Stimulated activated memory B cell treated with anti-CD40 and anti-IgM and Interleukin-4, amounts not matched to agents 10 μg/mL and 1 μg/mL and 100 μg/mL, for 72 hours (primary cell): ENCODE measurements around the gene SETD2.

ENCODE experiments used
- ATAC-seq: fragments of 150-1000 bp; cut with Tn5 transposase; 2 replicates; pipeline ENCODE4 v1.10.0; 2021
- H3K27ac Mint-ChIP-seq: one replicate; pipeline ENCODE4 v1.8.0; 2022; ENCODE audit warnings: mild to moderate bottlenecking, mixed read lengths
- H3K27me3 Mint-ChIP-seq: one replicate; pipeline ENCODE4 v1.8.0; 2022; ENCODE audit warnings: mixed read lengths
- H3K36me3 Mint-ChIP-seq: one replicate; pipeline ENCODE4 v1.8.0; 2022; ENCODE audit warnings: mixed read lengths
- H3K4me1 Mint-ChIP-seq: one replicate; pipeline ENCODE4 v1.8.0; 2022; ENCODE audit warnings: mixed read lengths
- H3K4me3 Mint-ChIP-seq: one replicate; pipeline ENCODE4 v1.8.0; 2022; ENCODE audit warnings: mild to moderate bottlenecking, moderate library complexity, mixed read lengths
- H3K9me3 Mint-ChIP-seq: one replicate; pipeline ENCODE4 v1.8.0; 2022; ENCODE audit warnings: mixed read lengths

The SETD2 gene

DNA sequence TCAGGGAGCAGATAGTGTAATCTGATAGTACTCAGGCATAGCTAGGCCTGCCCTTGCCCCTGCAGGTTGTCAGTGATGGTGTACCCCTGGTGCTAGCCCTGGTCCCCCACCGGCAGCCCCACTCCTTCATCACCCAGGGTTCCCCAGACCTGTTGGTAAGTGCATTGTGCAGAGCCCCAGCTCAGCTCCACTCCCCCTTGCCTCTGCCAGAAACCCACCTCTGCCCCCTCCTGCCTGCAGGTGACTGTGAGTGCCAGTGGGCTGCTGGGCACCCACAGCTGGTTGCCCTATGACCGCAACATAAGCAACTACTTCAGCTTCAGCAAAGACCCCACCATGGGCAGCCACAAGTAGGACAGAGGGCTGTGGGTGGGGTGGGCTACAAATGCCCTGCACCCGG lies 156.9 kb downstream of the SETD2 start:
- peaks cover 43% of the 10 kb centered on the region for H3K36me3 Mint-ChIP-seq
- H3K27ac Mint-ChIP-seq: no peak overlapping the region
- no peak for ATAC-seq

DNA sequence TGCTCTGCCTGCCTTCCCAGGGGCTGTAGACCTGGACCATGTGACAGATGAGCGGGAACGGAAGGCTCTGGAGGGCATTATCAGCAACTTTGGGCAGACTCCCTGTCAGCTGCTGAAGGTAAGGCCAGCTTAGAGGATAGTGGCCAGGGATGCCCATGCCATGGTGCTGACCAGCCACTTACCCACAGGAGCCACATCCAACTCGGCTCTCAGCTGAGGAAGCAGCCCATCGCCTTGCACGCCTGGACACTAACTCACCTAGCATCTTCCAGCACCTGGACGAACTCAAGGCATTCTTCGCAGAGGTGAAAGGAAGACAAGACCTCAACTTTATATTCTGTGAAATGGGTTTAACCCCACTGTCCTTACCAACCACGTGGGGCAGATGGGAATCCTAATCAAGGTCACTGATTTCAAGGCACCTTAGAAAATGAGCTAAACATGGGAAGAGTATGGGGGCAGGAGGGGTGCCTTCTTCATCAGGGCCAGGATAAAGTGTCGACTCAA lies 157.7 kb downstream of the SETD2 start:
- Mint-ChIP-seq H3K9me3 (no peaks in the 10 kb centered on the region), H3K36me3 (peaks cover 44% of the 10 kb centered on the region), H3K4me3 (no peak overlapping the region), H3K4me1 (peaks cover 17% of the 10 kb centered on the region), H3K27ac (no peak overlapping the region), H3K27me3 (no peaks in the 10 kb centered on the region)
- ATAC-seq: no peak

More for the DNA sequence above, 156.9 kb downstream of the SETD2 start:
- Mint-ChIP-seq H3K9me3 (no peaks in the 10 kb centered on the region), H3K4me1 (peaks cover 18% of the 10 kb centered on the region), H3K4me3 (no peak overlapping the region), H3K27me3 (no peaks in the 10 kb centered on the region)

DNA sequence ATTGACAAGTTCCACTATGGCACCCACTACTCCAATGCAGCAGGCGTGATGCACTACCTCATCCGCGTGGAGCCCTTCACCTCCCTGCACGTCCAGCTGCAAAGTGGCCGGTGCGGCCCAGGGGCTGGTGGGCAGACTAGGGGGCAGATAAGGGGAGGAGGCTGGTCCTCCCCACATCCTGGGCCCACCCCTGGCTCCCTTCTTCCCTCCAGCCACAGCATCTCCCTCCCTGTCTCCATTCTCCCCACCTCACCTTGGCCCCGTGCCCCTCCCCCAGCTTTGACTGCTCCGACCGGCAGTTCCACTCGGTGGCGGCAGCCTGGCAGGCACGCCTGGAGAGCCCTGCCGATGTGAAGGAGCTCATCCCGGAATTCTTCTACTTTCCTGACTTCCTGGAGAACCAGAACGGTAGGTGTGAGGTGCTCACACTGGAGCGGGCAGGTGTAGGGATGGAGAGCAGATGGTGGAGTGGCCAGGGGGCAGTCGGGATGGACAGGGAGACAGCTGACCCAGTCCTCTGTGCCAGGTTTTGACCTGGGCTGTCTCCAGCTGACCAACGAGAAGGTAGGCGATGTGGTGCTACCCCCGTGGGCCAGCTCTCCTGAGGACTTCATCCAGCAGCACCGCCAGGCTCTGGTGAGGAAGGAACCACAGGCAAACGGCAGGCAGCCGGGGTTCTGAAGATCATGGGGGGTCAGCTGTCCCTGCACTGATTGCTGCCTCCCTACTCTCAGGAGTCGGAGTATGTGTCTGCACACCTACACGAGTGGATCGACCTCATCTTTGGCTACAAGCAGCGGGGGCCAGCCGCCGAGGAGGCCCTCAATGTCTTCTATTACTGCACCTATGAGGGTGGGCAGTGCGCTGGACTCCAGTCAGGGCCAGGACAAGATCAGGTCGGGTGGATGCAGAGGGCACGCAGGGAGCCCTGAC lies 158.4 kb downstream of the SETD2 start:
- no peaks in the 10 kb centered on the region for H3K9me3 Mint-ChIP-seq
- no peaks in the 10 kb centered on the region for H3K27me3 Mint-ChIP-seq
- ATAC-seq: no peak
- no peak overlapping the region for H3K27ac Mint-ChIP-seq
- peaks cover 50% of the 10 kb centered on the region for H3K36me3 Mint-ChIP-seq
- H3K4me1 Mint-ChIP-seq: peaks cover 10% of the 10 kb centered on the region
- no peak overlapping the region for H3K4me3 Mint-ChIP-seq

DNA sequence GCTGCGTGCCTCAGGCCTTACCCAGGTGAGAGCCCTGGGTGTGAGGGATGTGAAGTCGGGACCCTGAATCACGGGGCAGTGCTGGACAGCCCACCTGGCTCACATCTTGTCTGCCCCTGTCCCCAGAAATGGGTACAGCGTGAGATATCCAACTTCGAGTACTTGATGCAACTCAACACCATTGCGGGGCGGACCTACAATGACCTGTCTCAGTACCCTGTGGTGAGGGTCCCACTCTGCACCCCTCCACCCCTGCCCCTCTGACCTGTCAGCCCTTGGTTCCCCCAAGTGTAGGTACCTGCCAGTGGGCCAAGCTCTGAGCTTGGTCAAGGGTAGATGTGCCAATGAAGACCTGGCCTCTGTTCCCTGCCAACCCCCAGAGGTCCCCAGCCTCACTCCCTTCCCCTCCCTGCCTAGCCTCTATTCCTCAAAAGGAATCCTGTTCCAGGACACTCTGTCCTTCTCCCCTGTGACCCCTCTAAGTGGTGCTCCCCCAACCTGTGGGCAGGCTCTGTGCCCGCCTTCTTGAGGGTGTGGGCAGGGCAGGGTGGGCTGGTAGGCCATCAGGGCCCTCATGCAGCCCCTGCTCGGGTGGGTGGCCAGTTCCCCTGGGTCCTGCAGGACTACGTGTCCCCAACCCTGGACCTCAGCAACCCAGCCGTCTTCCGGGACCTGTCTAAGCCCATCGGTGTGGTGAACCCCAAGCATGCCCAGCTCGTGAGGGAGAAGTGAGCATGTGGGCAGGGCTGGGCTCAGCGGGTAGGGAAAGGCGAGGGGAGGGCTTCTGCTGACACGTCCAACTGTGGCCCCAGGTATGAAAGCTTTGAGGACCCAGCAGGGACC lies 159.3 kb downstream of the SETD2 start:
- H3K27ac Mint-ChIP-seq: no peak overlapping the region
- H3K9me3 Mint-ChIP-seq: no peaks in the 10 kb centered on the region
- peaks cover under 1% of the 10 kb centered on the region for H3K4me1 Mint-ChIP-seq
- H3K27me3 Mint-ChIP-seq: no peaks in the 10 kb centered on the region
- H3K36me3 Mint-ChIP-seq: peaks cover 59% of the 10 kb centered on the region
- ATAC-seq: no peak
- no peak overlapping the region for H3K4me3 Mint-ChIP-seq

DNA sequence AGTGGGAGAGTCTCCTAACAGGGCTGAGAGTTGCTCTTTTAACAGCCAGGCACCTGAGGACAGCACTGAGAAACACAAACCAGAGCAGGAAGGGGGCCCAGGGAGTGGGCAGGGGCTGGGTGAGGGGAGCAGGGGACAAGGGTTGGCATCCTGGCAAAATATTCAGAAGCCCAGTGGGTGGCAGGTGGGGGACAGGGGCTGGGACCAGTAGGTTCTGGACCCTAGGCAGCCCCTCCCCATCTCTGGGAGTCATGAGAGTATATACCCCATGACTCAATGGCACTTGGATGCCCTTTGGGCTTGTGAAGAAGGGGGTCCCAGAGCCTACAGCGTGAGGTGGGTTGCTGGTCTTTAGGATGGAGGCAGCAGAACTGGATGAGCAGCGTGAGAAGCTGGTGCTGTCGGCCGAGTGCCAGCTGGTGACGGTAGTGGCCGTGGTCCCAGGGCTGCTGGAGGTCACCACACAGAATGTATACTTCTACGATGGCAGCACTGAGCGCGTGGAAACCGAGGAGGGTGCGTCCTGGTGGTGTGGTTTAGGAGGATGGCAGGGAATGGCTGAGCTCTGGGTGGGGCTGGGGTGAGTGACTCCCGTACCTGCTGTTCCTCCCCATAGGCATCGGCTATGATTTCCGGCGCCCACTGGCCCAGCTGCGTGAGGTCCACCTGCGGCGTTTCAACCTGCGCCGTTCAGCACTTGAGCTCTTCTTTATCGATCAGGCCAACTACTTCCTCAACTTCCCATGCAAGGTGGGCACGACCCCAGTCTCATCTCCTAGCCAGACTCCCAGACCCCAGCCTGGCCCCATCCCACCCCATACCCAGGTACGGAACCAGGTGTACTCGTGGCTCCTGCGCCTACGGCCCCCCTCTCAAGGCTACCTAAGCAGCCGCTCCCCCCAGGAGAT lies 160.2 kb downstream of the SETD2 start:
- ATAC-seq: no peak
- H3K4me3 Mint-ChIP-seq: no peak overlapping the region
- H3K27ac Mint-ChIP-seq: no peak overlapping the region
- no peaks in the 10 kb centered on the region for H3K9me3 Mint-ChIP-seq
- no peaks in the 10 kb centered on the region for H3K27me3 Mint-ChIP-seq
- H3K4me1 Mint-ChIP-seq: peaks cover 2% of the 10 kb centered on the region
- H3K36me3 Mint-ChIP-seq: peaks cover 59% of the 10 kb centered on the region

DNA sequence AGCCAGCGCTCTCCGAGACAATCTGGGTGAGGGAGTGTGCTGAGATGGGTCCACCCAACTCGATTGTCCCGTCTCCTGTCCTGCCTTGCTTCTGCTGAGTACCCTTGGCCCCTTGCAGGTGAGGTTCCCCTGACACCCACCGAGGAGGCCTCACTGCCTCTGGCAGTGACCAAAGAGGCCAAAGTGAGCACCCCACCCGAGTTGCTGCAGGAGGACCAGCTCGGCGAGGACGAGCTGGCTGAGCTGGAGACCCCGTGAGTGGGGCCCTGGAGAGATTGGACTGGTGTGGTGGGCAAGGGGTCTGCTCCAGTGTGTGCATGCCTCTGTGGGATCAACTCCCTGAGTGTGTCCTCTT lies 160.9 kb downstream of the SETD2 start:
- Mint-ChIP-seq H3K27ac (no peak overlapping the region), H3K4me1 (peaks cover 9% of the 10 kb centered on the region), H3K4me3 (no peak overlapping the region), H3K9me3 (no peaks in the 10 kb centered on the region), H3K36me3 (peaks cover 65% of the 10 kb centered on the region), H3K27me3 (no peaks in the 10 kb centered on the region)
- no peak for ATAC-seq

DNA sequence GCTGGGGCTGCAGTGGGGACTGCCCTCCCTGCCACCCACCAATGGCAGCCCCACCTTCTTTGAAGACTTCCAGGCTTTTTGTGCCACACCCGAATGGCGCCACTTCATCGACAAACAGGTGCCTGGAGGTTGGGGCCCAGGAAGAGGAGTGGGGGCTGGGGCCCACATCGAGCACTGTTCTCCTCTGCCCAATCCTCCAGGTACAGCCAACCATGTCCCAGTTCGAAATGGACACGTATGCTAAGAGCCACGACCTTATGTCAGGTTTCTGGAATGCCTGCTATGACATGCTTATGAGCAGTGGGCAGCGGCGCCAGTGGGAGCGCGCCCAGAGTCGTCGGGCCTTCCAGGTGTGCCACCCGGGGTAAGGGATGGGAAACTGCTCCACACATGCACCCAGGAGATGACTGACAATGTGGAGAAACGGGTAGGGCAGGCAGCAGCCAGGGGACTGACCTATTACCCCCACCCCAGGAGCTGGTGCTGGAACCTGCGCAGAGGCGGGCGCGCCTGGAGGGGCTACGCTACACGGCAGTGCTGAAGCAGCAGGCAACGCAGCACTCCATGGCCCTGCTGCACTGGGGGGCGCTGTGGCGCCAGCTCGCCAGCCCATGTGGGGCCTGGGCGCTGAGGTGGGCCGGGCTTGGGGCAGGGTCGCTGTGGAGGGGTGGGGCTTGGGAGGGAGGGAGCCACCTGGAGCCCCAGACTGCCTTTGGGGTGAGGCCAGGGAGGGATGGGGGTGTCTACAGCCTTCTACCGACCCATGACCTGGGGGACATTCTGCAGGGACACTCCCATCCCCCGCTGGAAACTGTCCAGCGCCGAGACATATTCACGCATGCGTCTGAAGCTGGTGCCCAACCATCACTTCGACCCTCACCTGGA lies 161.5 kb downstream of the SETD2 start:
- no peak overlapping the region for H3K27ac Mint-ChIP-seq
- no peaks in the 10 kb centered on the region for H3K9me3 Mint-ChIP-seq
- peaks cover 14% of the 10 kb centered on the region for H3K4me1 Mint-ChIP-seq
- H3K4me3 Mint-ChIP-seq: no peak overlapping the region
- no peak for ATAC-seq
- H3K27me3 Mint-ChIP-seq: no peaks in the 10 kb centered on the region
- peaks cover 66% of the 10 kb centered on the region for H3K36me3 Mint-ChIP-seq

DNA sequence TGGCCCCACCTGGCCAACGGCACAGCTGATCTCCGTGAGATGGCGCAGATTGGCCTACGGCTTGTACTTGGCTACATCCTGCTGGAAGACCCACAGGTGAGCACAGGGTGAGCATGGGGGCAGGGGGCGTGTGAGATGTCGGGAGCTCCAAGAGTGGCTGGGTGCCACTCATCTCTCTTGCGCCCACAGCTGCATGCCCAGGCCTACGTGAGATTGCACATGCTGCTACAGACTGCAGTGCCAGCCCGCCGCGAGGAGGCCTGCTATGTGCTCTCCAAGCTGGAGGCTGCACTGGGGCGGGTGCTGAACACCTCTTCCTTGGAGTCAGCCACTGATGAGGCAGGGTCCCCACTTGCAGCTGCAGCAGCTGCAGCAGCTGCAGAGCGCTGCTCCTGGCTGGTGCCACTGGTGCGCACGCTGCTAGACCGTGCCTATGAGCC lies 162.2 kb downstream of the SETD2 start:
- no peaks in the 10 kb centered on the region for H3K27me3 Mint-ChIP-seq
- H3K27ac Mint-ChIP-seq: no peak overlapping the region
- no peaks in the 10 kb centered on the region for H3K9me3 Mint-ChIP-seq
- peaks cover 20% of the 10 kb centered on the region for H3K4me1 Mint-ChIP-seq
- no peak for ATAC-seq
- H3K36me3 Mint-ChIP-seq: peaks cover 70% of the 10 kb centered on the region
- H3K4me3 Mint-ChIP-seq: no peak overlapping the region

DNA sequence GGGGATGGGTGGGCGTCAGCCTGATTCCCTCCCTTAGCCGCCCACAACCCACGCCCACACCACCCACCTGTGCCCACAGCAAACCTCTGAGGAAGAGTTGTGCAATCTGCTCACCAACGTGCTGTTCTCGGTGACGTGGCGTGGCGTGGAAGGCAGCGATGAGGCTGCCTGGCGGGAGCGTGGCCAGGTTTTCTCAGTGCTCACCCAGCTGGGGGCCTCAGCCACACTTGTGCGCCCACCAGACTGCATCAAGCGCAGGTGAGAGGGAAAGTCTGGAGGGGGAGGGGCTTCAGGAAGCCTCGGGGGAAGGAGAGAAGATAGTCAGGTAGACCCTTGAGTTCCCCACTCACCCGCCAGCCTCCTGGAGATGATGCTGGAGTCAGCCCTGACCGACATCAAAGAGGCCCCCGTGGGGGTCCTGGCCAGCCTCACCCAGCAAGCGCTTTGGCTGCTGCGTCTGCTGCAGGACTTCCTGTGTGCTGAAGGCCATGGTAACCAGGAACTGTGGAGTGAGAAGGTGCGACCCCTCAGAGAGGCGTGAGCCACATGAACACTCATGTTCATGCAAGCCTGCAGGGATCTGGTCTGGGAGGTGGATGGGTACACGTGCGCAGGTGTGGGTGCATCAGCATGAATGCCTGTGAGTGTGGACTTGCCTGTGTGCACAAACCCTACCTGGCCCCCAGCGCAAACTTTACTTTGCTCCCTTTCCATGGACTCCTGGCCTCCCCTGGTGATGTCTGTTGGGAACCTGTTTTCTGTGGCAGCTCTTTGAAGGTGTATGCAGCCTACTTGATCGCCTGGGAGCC lies 162.8 kb downstream of the SETD2 start:
- peaks cover 67% of the 10 kb centered on the region for H3K36me3 Mint-ChIP-seq
- no peak overlapping the region for H3K27ac Mint-ChIP-seq
- no peaks in the 10 kb centered on the region for H3K9me3 Mint-ChIP-seq
- H3K27me3 Mint-ChIP-seq: no peaks in the 10 kb centered on the region
- peaks cover 23% of the 10 kb centered on the region for H3K4me1 Mint-ChIP-seq
- H3K4me3 Mint-ChIP-seq: no peak overlapping the region
- no peak for ATAC-seq

DNA sequence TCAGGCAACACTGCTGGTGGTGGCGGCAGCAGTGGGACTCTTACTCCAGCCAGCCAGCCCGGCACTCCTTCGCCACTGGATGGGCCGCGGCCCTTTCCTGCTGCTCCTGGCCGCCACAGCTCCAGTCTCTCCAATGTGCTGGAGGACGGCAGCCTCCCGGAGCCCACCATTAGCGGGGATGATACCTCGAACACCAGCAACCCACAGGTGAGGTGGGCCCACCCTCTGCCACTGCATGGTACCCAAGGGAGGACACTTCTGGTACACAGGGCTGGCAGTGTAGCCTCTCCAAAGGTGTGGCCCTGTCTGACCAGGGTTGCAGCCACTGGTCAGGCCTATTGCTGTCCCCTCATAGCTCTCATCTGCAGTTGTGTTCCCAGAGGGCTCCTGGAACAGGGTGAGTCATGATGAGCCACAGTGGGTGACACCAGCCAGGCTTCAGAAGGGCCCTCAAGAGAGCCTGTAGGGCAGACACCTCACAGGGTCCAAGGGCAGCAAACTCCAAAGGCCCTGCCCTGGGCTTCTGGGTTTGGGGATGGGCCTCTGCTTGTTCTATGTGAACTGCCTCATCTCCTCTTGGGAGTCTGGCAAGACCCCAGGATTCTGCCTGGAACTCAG lies 163.6 kb downstream of the SETD2 start:
- no peak for ATAC-seq
- Mint-ChIP-seq H3K4me1 (peaks cover 23% of the 10 kb centered on the region), H3K27me3 (no peaks in the 10 kb centered on the region), H3K36me3 (peaks cover 59% of the 10 kb centered on the region), H3K27ac (peak overlapping the region; percentile 44), H3K9me3 (no peaks in the 10 kb centered on the region), H3K4me3 (no peak overlapping the region)

DNA sequence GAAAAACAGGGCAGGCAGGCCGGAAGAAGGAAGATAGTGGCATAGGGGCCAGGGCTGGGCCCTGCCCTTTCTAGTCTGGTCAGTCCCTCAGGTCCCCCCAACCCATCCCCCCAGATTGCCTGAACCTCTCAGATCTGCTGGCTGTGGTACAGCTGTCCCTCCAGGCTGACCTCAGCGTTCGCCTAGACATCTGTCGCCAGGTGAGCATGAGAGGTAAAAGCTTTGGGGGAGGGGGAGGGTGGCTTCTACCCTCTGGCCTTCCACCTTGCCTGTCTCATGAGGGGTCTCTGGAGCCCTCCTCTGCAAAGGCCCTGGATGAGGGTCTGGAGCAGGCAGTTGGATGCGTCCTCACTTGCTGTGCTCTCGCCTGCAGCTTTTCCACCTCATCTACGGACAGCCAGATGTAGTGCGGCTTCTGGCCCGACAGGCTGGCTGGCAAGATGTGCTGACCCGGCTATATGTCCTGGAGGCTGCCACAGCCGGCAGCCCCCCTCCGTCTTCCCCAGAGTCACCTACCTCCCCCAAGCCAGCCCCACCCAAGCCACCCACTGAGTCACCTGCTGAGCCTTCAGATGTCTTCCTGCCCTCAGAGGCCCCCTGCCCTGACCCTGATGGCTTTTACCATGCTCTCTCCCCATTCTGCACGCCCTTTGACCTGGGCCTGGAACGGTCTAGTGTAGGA lies 164.3 kb downstream of the SETD2 start:
- peak overlapping the region; percentile 44 for H3K27ac Mint-ChIP-seq
- H3K4me1 Mint-ChIP-seq: peaks cover 23% of the 10 kb centered on the region
- ATAC-seq: no peak
- H3K27me3 Mint-ChIP-seq: no peaks in the 10 kb centered on the region
- no peaks in the 10 kb centered on the region for H3K9me3 Mint-ChIP-seq
- no peak overlapping the region for H3K4me3 Mint-ChIP-seq
- peaks cover 53% of the 10 kb centered on the region for H3K36me3 Mint-ChIP-seq

DNA sequence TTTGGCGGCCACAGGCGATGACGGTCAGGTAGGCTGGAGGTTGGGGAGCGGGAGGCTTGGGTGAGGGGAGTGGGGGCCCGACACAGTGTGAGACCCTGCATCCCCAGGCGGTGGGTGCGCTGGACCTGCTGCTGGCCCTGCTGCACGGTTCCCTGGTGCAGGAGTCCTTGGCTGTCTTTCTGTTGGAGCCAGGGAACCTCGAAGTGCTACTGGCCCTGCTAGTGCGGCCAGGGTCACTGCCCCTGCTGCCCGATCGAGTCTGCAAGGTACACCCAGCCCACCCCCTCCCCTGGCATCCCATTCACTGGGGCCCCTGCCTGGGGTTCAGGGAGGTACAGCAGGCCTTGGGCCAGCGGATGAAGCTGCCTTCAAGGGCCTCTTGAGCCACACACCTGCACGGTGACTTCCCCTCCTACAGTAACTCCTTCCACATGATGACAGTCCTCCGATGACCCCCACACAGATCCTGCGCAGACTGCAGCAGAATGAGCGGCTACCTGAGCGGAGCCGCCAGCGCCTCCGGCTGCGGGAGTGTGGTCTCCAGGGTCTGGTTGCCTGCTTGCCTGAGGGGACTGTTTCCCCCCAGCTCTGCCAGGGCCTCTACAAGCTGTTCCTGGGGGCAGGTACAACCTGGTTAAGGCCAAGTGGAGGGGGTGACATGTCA lies 164.9 kb downstream of the SETD2 start:
- no peak for ATAC-seq
- peaks cover 23% of the 10 kb centered on the region for H3K4me1 Mint-ChIP-seq
- H3K27me3 Mint-ChIP-seq: no peaks in the 10 kb centered on the region
- no peak overlapping the region for H3K4me3 Mint-ChIP-seq
- H3K27ac Mint-ChIP-seq: no peak overlapping the region
- H3K9me3 Mint-ChIP-seq: no peaks in the 10 kb centered on the region
- H3K36me3 Mint-ChIP-seq: peaks cover 46% of the 10 kb centered on the region
